Choroid plexus epithelial cell (primary cell): Measurements from ENCODE around the gene MYLK.
"Not testable (repeated sequence)": the region's sequence is repeated elsewhere in the genome, so short reads cannot be mapped to it uniquely, and the experiment has no call there.

Source experiments
- DNase-seq: peaks from one replicate; pipeline ENCODE4 v3.0.0-alpha.2; 2010; ENCODE audit warnings: low read depth
- H3K4me3 ChIP-seq: 2 replicates; pipeline ENCODE4 v1.5.1; 2011; ENCODE audit warnings: low read depth, mild to moderate bottlenecking, control low read depth, low read length, moderate library complexity
- CTCF ChIP-seq: conservative IDR thresholded peaks from 2 replicates; pipeline ENCODE4 v1.5.1; 2011; ENCODE audit warnings: low read depth, mild to moderate bottlenecking, control low read depth, inconsistent platforms, low read length, moderate library complexity

MYLK gene

GRCh38 chr3:123620343-123620742, 263.8 kb downstream of the MYLK start:
- no peak for DNase-seq
- no peak for TF ChIP-seq CTCF
- no peak overlapping the region for H3K4me3 ChIP-seq

GRCh38 chr3:123618768-123619484, 265.2 kb downstream of the MYLK start:
- H3K4me3 ChIP-seq = no peak overlapping the region
- no peak for TF ChIP-seq CTCF
- peak; percentile 84 for DNase-seq

- no peak overlapping the region for H3K4me3 ChIP-seq
- no peak for TF ChIP-seq CTCF
- no peak for DNase-seq
These were observed 265.9 kb downstream of the MYLK start for GRCh38 chr3:123618076-123618708.

GRCh38 chr3:123616593-123616992, 267.5 kb downstream of the MYLK start:
- DNase-seq = no peak
- TF ChIP-seq CTCF = no peak
- H3K4me3 ChIP-seq = no peak overlapping the region

GRCh38 chr3:123613543-123613942, 270.6 kb downstream of the MYLK start:
- H3K4me3 ChIP-seq = no peak overlapping the region
- no peak for DNase-seq
- TF ChIP-seq CTCF = no peak

- not testable (repeated sequence) for DNase-seq, H3K4me3 ChIP-seq
These were observed 272.5 kb downstream of the MYLK start for GRCh38 chr3:123611674-123612073.

GRCh38 chr3:123611082-123611481, 273.1 kb downstream of the MYLK start:
- DNase-seq = no peak
- no peak for TF ChIP-seq CTCF
- H3K4me3 ChIP-seq = no peak overlapping the region
